Stomach (tissue), 4 donors: ENCODE measurements around the gene NGB.

ENCODE experiments used
- EP300 ChIP-seq: sonication (generic); formaldehyde crosslinking; IDR thresholded peaks from one replicate; pipeline ENCODE4 v1.6.1; 2017; ENCODE audit warnings: antibody characterized with exemption
- POLR2A ChIP-seq, 4 donors: fragments of 450-650 bp; IDR thresholded peaks; one replicate each; pipeline ENCODE4 v1.6.1; 2016; ENCODE audit warnings: antibody characterized with exemption in 4 of 4, control low read depth in 2 of 4, mild to moderate bottlenecking in 1 of 4, moderate library complexity in 1 of 4
- POLR2AphosphoS5 ChIP-seq, 3 donors: sonication (generic); formaldehyde crosslinking; IDR thresholded peaks; one replicate each; pipeline ENCODE4 v1.6.1; 2016; ENCODE audit warnings: antibody characterized with exemption in 3 of 3
- TF ChIP-seq, protein P1 (sequence below), 7 experiments: fragments of 450-650 bp in 4 of 7; fragments of 200-600 bp in 3 of 7; sonication (generic) in 3 of 7; IDR thresholded peaks; one replicate each; pipeline ENCODE4 v1.5.1; 2016 to 2019; ENCODE audit warnings: antibody characterized with exemption in 7 of 7, control low read depth in 2 of 7, mild to moderate bottlenecking in 1 of 7

DNA sequence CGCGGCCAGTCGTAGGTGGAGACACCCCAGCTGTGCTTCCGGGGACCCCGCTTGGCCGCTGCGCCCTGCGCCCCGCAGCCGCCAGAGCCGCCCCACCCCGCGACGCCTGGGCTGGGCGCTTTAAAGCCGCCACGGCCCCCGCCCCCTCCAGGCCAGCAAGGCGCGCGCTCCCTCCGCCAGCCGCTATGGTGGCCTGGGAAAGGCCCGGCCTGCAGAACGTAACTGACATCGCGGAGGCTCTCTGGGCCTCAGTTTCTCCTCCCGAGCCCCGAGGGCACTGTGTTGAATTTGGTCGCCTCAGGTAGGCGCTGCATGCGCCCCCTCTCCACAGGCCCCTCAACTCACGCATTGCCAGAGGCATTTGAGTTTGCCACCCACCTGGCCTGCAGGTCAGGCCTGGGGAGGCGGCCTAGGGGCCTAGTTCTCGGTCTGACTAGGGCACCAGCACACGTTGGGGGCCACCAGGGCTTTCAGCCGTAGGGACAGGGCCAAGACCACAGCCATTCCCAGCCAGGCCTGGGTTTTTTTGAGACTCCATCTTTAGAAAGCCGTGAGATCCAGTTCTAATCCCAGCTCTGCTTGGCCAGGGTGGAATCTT is at the start of gene NGB:
- TF ChIP-seq POLR2A (IDR thresholded peaks at IDR 0.05): no peak
- TF ChIP-seq, protein P1, sequence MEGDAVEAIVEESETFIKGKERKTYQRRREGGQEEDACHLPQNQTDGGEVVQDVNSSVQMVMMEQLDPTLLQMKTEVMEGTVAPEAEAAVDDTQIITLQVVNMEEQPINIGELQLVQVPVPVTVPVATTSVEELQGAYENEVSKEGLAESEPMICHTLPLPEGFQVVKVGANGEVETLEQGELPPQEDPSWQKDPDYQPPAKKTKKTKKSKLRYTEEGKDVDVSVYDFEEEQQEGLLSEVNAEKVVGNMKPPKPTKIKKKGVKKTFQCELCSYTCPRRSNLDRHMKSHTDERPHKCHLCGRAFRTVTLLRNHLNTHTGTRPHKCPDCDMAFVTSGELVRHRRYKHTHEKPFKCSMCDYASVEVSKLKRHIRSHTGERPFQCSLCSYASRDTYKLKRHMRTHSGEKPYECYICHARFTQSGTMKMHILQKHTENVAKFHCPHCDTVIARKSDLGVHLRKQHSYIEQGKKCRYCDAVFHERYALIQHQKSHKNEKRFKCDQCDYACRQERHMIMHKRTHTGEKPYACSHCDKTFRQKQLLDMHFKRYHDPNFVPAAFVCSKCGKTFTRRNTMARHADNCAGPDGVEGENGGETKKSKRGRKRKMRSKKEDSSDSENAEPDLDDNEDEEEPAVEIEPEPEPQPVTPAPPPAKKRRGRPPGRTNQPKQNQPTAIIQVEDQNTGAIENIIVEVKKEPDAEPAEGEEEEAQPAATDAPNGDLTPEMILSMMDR (IDR thresholded peaks at IDR 0.05): no peak
- no peak for TF ChIP-seq POLR2AphosphoS5 (IDR thresholded peaks at IDR 0.05)
- TF ChIP-seq EP300: no peak
